Heart right ventricle (tissue), 16 donors: Measurements from ENCODE around the gene SLC17A9. TPM values are rescaled to one million over a fixed set of nuclear protein-coding genes. Genes with fewer than 3 reads are reported as not detected.

ENCODE experiments used
- ATAC-seq, 8 donors: fragments of 200-7000 bp; cut with Tn5 transposase; one replicate each; pipeline ENCODE4 v1.9.1; 2020; ENCODE audit warnings: mild to moderate bottlenecking in 8 of 8, moderate library complexity in 8 of 8, moderate number of reproducible peaks in 1 of 8
- DNase-seq, 2 donors: peaks; one replicate each; pipeline ENCODE4 v3.0.0-alpha.2; 2020
- H3K27ac ChIP-seq, 10 donors: fragments of 200-600 bp; sonication (generic) in 2 of 10; one replicate each; pipeline versions ENCODE4 v1.5.0 to v1.8.0; 2020 to 2022; ENCODE audit warnings: mild to moderate bottlenecking in 3 of 10
- H3K27me3 ChIP-seq, 7 donors: fragments of 200-600 bp; one replicate each; pipeline ENCODE4 v1.8.0; 2021 to 2022; ENCODE audit warnings: mild to moderate bottlenecking in 2 of 7
- H3K36me3 ChIP-seq, 9 donors: fragments of 200-600 bp; sonication (generic) in 1 of 9; one replicate each; pipeline versions ENCODE4 v1.5.0 to v1.8.0; 2020 to 2022; ENCODE audit warnings: mild to moderate bottlenecking in 2 of 9
- H3K4me1 ChIP-seq, 9 donors: fragments of 200-600 bp; sonication (generic) in 1 of 9; one replicate each; pipeline versions ENCODE4 v1.5.0 to v1.8.0; 2020 to 2022; ENCODE audit warnings: mild to moderate bottlenecking in 4 of 9
- H3K4me3 ChIP-seq, 10 donors: fragments of 200-600 bp; sonication (generic) in 2 of 10; one replicate each; pipeline versions ENCODE4 v1.5.0 to v1.8.0; 2020 to 2022; ENCODE audit warnings: mild to moderate bottlenecking in 7 of 10, moderate library complexity in 2 of 10
- H3K9me3 ChIP-seq, 11 donors: fragments of 200-600 bp in 10 of 11; sonication (generic) in 2 of 11; one replicate each; pipeline versions ENCODE4 v1.5.0 to v1.8.0; 2013 to 2022; ENCODE audit warnings: mild to moderate bottlenecking in 2 of 11, control low read depth in 1 of 11, moderate library complexity in 1 of 11
- WGBS, 2 donors: extraction: QIAGEN DNeasy Blood & Tissue Kit; methylation state at CpG; one replicate each; pipeline ENCODE4 v1.1.7; 2013; ENCODE audit warnings: inconsistent platforms in 1 of 2; 5-methylcytosine and 5-hydroxymethylcytosine counted together
- intact Hi-C, 10 donors: fragments of 100-400 bp; cut with DNase I; formaldehyde crosslinking; loops; one replicate each; pipeline versions ENCODE4 v1.11.1 to v1.14.2; 2022
- polyA plus RNA-seq, 2 donors: library from polyadenylated mRNA; stranded (reverse); fragments of 200-250 nt; gene quantifications; one replicate each; pipeline ENCODE4 v1.2.3, GENCODE V29; 2013
- total RNA-seq, 10 donors: library from RNA; stranded (reverse); fragmentation: NEBNext Ultra II Directional in 3 of 10; extraction: Animal tissue kit (Norgen Biotek cat#: 25700) in 3 of 10; gene quantifications; one replicate each; pipeline versions ENCODE4 v1.2.1 to v1.2.4, GENCODE V29; 2021 to 2023
- TF ChIP-seq, protein P1 (sequence below), 9 donors: fragments of 200-600 bp; sonication (generic) in 2 of 9; IDR thresholded peaks; one replicate each; pipeline versions ENCODE4 v1.5.0 to v1.8.0; 2021 to 2022; ENCODE audit warnings: antibody characterized with exemption in 9 of 9, mild to moderate bottlenecking in 5 of 9, moderate library complexity in 1 of 9
- donor health status: Arrhythmogenic right ventricular cardiomyopathy.
- donor health status: ischemic (EF 13 %, LVEDD 7.1; RV severe dilation, severe dysfunction).
- donor health status: healthy with polysubstance abuse.
- donor health status: DM: no; HTN: yes; CAD: no.
- donor health status: DM: no; HTN: no; CAD: no.
- donor health status: ischemic (EF 25% LVEDD 6.9; RV normal size, moderate dysfunction).
- donor health status: ischemic (EF 25% LVEDD 5.7; RV mildly dilated, moderate dysfunction).
- donor health status: healthy.
- donor health status: DM: yes; HTN: yes; CAD: no.
- donor health status: Ischemic cardiomyopathy.
- donor health status: ischemic (EF 35%, LVEDD 5.7; RV mildly dilated, moderate dysfunction).
- donor health status: nonischemic (EF 11% LVEDD 7.7; RV severe dilation, severe dysfunction).
- donor health status: DM: yes; HTN: yes; CAD: no.
- donor health status: PGD.
- donor health status: ischemic (EF 29% LVEDD 5.4; RV normal size, mild dysfunction).
- donor health status: nonischemic (EF 23%, LVEDD 6.1; RV moderate dilation, normal function).

The SLC17A9 gene
- total and polyA plus RNA-seq, 12 donors, result 0.19 to 8.3 (median 1.0) TPM

DNA sequence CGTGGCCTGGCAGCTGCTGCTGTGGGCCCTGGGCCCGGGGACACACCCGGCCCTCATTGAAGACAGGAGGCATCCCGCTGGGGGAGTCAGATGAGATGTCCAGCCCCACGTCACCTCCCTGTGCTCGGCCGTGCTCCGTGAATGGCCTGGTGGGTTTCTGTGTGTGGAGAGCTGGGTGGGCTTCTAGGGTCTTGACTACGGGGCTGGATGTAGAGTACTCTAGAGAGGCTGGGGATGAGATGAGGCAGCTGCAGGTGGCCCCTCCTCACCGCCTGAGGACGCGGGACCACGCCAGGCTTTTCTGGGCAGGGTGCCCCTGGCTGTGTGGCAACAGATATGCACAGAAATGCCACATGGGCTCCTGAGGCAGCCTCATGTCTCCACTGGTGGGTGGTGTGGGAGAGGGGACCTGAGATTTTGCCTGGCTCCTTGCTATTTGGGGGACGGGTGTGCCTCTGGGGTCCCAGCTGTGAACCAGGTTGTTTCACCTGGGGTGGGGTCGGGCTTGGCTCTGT is 62.7 kb downstream of the SLC17A9 start:
- DNase-seq (peak in 1 of 2 donors; percentile 10), ATAC-seq (no peak)
- peaks cover 2 to 94% (median 84%) of the 10 kb centered on the region in 7 donors for H3K27me3 ChIP-seq
- peaks cover 0 to 5% (median 0%) of the 10 kb centered on the region in 9 donors for H3K4me1 ChIP-seq
- no peaks in the 10 kb centered on the region for H3K36me3 ChIP-seq
- H3K9me3 ChIP-seq, result peaks cover 0 to 24% (median 13%) of the 10 kb centered on the region in 11 donors
- H3K27ac ChIP-seq, result no peak overlapping the region
- H3K4me3 ChIP-seq, result no peak overlapping the region
- WGBS, 2 donors, result 34 to 44% methylated on average over 14 to 15 of the region's 15 CpGs
- TF ChIP-seq, protein P1, sequence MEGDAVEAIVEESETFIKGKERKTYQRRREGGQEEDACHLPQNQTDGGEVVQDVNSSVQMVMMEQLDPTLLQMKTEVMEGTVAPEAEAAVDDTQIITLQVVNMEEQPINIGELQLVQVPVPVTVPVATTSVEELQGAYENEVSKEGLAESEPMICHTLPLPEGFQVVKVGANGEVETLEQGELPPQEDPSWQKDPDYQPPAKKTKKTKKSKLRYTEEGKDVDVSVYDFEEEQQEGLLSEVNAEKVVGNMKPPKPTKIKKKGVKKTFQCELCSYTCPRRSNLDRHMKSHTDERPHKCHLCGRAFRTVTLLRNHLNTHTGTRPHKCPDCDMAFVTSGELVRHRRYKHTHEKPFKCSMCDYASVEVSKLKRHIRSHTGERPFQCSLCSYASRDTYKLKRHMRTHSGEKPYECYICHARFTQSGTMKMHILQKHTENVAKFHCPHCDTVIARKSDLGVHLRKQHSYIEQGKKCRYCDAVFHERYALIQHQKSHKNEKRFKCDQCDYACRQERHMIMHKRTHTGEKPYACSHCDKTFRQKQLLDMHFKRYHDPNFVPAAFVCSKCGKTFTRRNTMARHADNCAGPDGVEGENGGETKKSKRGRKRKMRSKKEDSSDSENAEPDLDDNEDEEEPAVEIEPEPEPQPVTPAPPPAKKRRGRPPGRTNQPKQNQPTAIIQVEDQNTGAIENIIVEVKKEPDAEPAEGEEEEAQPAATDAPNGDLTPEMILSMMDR (IDR thresholded peaks at IDR 0.05), result no peak
- intact Hi-C loops, result loop anchor here in 1 of 10 donors (10.0 kb wide), 1 partner anchor 340 kb away; no protein-coding TSS in a partner anchor

DNA sequence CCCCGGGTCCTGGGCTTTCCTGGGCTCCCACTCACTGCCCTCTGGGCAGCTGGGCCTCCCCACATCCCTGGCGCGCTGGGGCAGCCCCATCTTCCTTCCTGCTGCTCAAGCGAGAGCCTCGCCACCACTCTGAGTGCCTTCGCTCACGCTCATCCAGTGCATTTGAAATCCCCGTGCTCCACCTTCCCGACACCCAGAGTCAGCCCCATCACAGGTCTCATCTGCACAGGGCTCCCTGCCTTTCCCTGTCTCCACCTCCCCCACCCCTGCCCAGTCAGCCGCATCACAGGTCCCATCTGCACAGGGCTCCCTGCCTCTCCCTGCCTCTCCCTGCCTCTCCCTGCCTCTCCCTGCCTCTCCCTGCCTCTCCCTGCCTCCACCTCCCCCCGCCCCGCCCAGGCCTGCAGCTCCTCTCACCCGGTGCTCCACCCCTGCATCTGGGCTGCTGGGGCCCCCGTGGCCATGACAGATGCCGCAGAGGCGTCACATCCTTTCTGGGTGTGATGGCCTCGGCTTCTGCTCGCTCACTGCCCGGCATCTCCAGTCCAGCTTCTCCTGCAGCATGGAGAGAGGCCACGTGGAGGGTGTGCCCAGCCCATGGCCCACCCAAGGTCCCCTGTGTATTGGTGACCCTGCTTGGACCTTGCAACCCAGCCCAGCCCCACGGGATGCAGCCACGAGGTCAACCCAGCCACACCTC is 63.3 kb downstream of the SLC17A9 start:
- H3K4me3 ChIP-seq, result no peak overlapping the region
- ATAC-seq (no peak), DNase-seq (peak in 1 of 2 donors; percentile 5)
- H3K27me3 ChIP-seq, result peaks cover 0 to 90% (median 84%) of the 10 kb centered on the region in 7 donors
- TF ChIP-seq, protein P1 (IDR thresholded peaks at IDR 0.05), result no peak
- no peak overlapping the region for H3K27ac ChIP-seq
- no peaks in the 10 kb centered on the region for H3K36me3 ChIP-seq
- peaks cover 0 to 30% (median 13%) of the 10 kb centered on the region in 11 donors for H3K9me3 ChIP-seq
- no peaks in the 10 kb centered on the region for H3K4me1 ChIP-seq
- intact Hi-C loops, result loop anchor here in 1 of 10 donors (10.0 kb wide), 1 partner anchor 341 kb away; no protein-coding TSS in a partner anchor
- 66 to 67% methylated on average over 21 of the region's 22 CpGs for WGBS, 2 donors

DNA sequence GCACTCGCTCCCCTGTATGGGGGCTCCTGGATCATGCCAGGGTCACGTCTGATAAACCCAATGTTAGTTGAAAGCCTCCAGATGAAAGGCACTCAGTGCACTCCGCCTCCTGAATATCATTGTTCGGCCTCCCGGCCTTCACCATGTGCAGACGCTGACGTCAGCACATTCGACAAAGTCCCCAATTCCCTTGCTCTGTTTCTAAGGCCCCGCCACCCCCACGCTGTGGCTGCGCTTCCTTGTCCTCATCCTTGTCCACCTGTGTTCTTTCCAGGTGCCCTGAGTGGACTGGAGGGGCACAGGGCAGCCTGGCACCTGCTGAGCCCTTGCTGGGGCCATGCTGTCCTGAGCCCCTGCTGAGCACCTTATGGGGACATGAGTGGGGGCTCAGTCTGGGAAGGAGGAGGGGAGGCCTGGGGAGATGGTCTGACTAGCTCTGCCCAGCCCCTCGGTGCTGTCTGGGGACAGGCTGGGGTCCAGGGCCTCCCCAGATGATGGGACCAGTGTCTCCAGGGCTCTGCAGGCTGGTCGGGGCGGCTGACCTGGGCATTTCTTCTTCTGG is 64.1 kb downstream of the SLC17A9 start:
- H3K27me3 ChIP-seq, result peaks cover 0 to 90% (median 82%) of the 10 kb centered on the region in 7 donors
- ATAC-seq, result no peak

More for the DNA sequence above, 64.1 kb downstream of the SLC17A9 start:
- TF ChIP-seq, protein P1 (IDR thresholded peaks at IDR 0.05), result no peak
- Histone ChIP-seq H3K9me3 (peaks cover 0 to 32% (median 13%) of the 10 kb centered on the region in 11 donors), H3K4me3 (no peak overlapping the region), H3K27ac (no peak overlapping the region), H3K4me1 (no peaks in the 10 kb centered on the region), H3K36me3 (no peaks in the 10 kb centered on the region)
- peak in 1 of 2 donors; percentile 4 for DNase-seq
- whole genome bisulfite sequencing, 2 donors, result 73 to 74% methylated on average over 14 of the region's 14 CpGs
- intact Hi-C loops, result loop anchor here in 1 of 10 donors (10.0 kb wide), 1 partner anchor 342 kb away; no protein-coding TSS in a partner anchor
